ENCODE measurements around the gene PRMT7. TPM values are rescaled to one million over a fixed set of nuclear protein-coding genes. Genes with fewer than 3 reads are reported as not detected.

Gene PRMT7
- total RNA-seq, 1 experiment from 2014 or later: 59.3 TPM

GRCh38 chr16:68331879-68332410 is 21.1 kb downstream of the PRMT7 start (continued):
- TF ChIP-seq ZNF219 (CRISPR knock-in tag; IDR thresholded peaks at IDR 0.05; ENCODE audit: borderline replicate concordance) (no peak), GRHL2 (CRISPR knock-in tag; IDR thresholded peaks at IDR 0.05; ENCODE audit: insufficient replicate concordance, severe bottlenecking) (no peak), GABPB1 (CRISPR knock-in tag; IDR thresholded peaks at IDR 0.05) (no peak), AR (CRISPR knock-in tag; IDR thresholded peaks at IDR 0.05) (no peak), JAZF1 (CRISPR knock-in tag; IDR thresholded peaks at IDR 0.05) (no peak)

GRCh38 chr16:68332411-68333121 is 21.7 kb downstream of the PRMT7 start:
- no peak overlapping the region for H3K27ac Mint-ChIP-seq
- no peak overlapping the region for H3K4me3 Mint-ChIP-seq
- ATAC-seq (no peak), DNase-seq (ENCODE audit: low spot score) (no peak)
- no peaks in the 10 kb centered on the region for H3K27me3 Mint-ChIP-seq (ENCODE audit: low read depth)
- CTCF ChIA-PET: interaction anchor here (1.4 kb wide), 1 partner anchor 71 kb away, joined by 5 read pairs; no protein-coding TSS in a partner anchor
- POLR2A ChIA-PET: no interaction called here
- H3K4me1 Mint-ChIP-seq: no peaks in the 10 kb centered on the region; the same call in 1 of the 2 replicates
- H3K9me3 Mint-ChIP-seq: no peaks in the 10 kb centered on the region
- H3K36me3 Mint-ChIP-seq: peaks cover 27% of the 10 kb centered on the region
- TF ChIP-seq ZNF281 (CRISPR knock-in tag; IDR thresholded peaks at IDR 0.05) (no peak), TCF7 (CRISPR knock-in tag; IDR thresholded peaks at IDR 0.05; ENCODE audit: low read depth) (no peak), ATF3 (CRISPR knock-in tag; conservative IDR thresholded peaks at IDR 0.05) (no peak), FOXK1 (CRISPR knock-in tag; IDR thresholded peaks at IDR 0.05) (no peak)

- Mint-ChIP-seq H3K9me3 (no peaks in the 10 kb centered on the region), H3K27ac (no peak overlapping the region), H3K4me1 (no peaks in the 10 kb centered on the region), H3K36me3 (peaks cover 41% of the 10 kb centered on the region), H3K4me3 (no peak overlapping the region), H3K27me3 (ENCODE audit: low read depth) (no peaks in the 10 kb centered on the region; the same call in 1 of the 2 replicates)
- ChIA-PET CTCF (interaction anchor here (0.9 to 1.5 kb wide), 3 partner anchors 25 to 71 kb away, joined by 3 read pairs; partner anchors contain the start of genes SLC7A6 and SLC7A6OS), POLR2A (interaction anchor here (0.5 to 0.7 kb wide), 2 partner anchors 11 to 892 kb away, joined by 3 to 4 read pairs; no protein-coding TSS in a partner anchor)
- DNase-seq (ENCODE audit: low spot score): no peak
- ATAC-seq: no peak
- no peak for TF ChIP-seq ATF2 (CRISPR knock-in tag; IDR thresholded peaks at IDR 0.05; ENCODE audit: borderline replicate concordance, low read depth)
- TF ChIP-seq ZSCAN18 (CRISPR knock-in tag; IDR thresholded peaks at IDR 0.05): no peak
- TF ChIP-seq EMX1 (CRISPR knock-in tag; IDR thresholded peaks at IDR 0.05): no peak
- TF ChIP-seq SMAD3 (CRISPR knock-in tag; IDR thresholded peaks at IDR 0.05; ENCODE audit: borderline replicate concordance): no peak
- no peak for TF ChIP-seq NFATC4 (CRISPR knock-in tag; IDR thresholded peaks at IDR 0.05)
- TF ChIP-seq PREB (CRISPR knock-in tag; IDR thresholded peaks at IDR 0.05; ENCODE audit: borderline replicate concordance): no peak
- no peak for TF ChIP-seq PRRX2 (CRISPR knock-in tag; IDR thresholded peaks at IDR 0.05)
- no peak for TF ChIP-seq MAX (CRISPR knock-in tag; IDR thresholded peaks at IDR 0.05)
- no peak for TF ChIP-seq NFYB (CRISPR knock-in tag; conservative IDR thresholded peaks at IDR 0.05; ENCODE audit: low read depth)
- no peak for TF ChIP-seq AR (CRISPR knock-in tag; IDR thresholded peaks at IDR 0.05)
Observed at GRCh38 chr16:68335175-68335574, 24.4 kb downstream of the PRMT7 start.
